ENCODE results near the gene FSTL4.

- TF ChIP-seq, protein P1, sequence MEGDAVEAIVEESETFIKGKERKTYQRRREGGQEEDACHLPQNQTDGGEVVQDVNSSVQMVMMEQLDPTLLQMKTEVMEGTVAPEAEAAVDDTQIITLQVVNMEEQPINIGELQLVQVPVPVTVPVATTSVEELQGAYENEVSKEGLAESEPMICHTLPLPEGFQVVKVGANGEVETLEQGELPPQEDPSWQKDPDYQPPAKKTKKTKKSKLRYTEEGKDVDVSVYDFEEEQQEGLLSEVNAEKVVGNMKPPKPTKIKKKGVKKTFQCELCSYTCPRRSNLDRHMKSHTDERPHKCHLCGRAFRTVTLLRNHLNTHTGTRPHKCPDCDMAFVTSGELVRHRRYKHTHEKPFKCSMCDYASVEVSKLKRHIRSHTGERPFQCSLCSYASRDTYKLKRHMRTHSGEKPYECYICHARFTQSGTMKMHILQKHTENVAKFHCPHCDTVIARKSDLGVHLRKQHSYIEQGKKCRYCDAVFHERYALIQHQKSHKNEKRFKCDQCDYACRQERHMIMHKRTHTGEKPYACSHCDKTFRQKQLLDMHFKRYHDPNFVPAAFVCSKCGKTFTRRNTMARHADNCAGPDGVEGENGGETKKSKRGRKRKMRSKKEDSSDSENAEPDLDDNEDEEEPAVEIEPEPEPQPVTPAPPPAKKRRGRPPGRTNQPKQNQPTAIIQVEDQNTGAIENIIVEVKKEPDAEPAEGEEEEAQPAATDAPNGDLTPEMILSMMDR (IDR thresholded peaks at IDR 0.05) = no peak
- no peak for TF ChIP-seq ZFX (IDR thresholded peaks at IDR 0.05; ENCODE audit: borderline replicate concordance)
These were observed 183.3 kb downstream of the FSTL4 start for GRCh38 chr5:133429046-133429445.
